T-helper 2 cell treated with Interferon-gamma antibody and Interleukin-4, amounts not matched to agents 5 μg/mL and 100 μg/mL, for 36 hours (primary cell): Measurements from ENCODE around the gene UNC5A.

ENCODE experiments used
- DNase-seq: peaks from one replicate; pipeline ENCODE4 v3.0.0; 2021; ENCODE audit warnings: low spot score
- H3K27ac Mint-ChIP-seq: one replicate; pipeline ENCODE4 v1.8.0; 2021; ENCODE audit warnings: mild to moderate bottlenecking, mixed read lengths
- H3K27me3 Mint-ChIP-seq: one replicate; pipeline ENCODE4 v1.8.0; 2021; ENCODE audit warnings: low read depth, mixed read lengths
- H3K36me3 Mint-ChIP-seq: one replicate; pipeline ENCODE4 v1.8.0; 2021; ENCODE audit warnings: low read depth, mixed read lengths
- H3K4me1 Mint-ChIP-seq: one replicate; pipeline ENCODE4 v1.8.0; 2021; ENCODE audit warnings: low read depth, mixed read lengths
- H3K4me3 Mint-ChIP-seq: one replicate; pipeline ENCODE4 v1.8.0; 2022; ENCODE audit warnings: mild to moderate bottlenecking, moderate library complexity, mixed read lengths
- H3K9me3 Mint-ChIP-seq: one replicate; pipeline ENCODE4 v1.8.0; 2021; ENCODE audit warnings: mixed read lengths

UNC5A gene

GRCh38 chr5:176825957-176826356 is 15.6 kb downstream of the UNC5A start:
- no peak overlapping the region for H3K27ac Mint-ChIP-seq
- H3K4me1 Mint-ChIP-seq = no peaks in the 10 kb centered on the region
- H3K4me3 Mint-ChIP-seq = no peak overlapping the region
- peaks cover 2% of the 10 kb centered on the region for H3K27me3 Mint-ChIP-seq
- H3K36me3 Mint-ChIP-seq = no peaks in the 10 kb centered on the region
- no peaks in the 10 kb centered on the region for H3K9me3 Mint-ChIP-seq
- DNase-seq = no peak

GRCh38 chr5:176827736-176828414 is 17.5 kb downstream of the UNC5A start:
- H3K36me3 Mint-ChIP-seq = no peaks in the 10 kb centered on the region
- no peaks in the 10 kb centered on the region for H3K27me3 Mint-ChIP-seq
- H3K4me3 Mint-ChIP-seq = no peak overlapping the region
- no peak for DNase-seq
- H3K27ac Mint-ChIP-seq = no peak overlapping the region
- no peaks in the 10 kb centered on the region for H3K4me1 Mint-ChIP-seq
- no peaks in the 10 kb centered on the region for H3K9me3 Mint-ChIP-seq

- Mint-ChIP-seq H3K27ac (no peak overlapping the region), H3K9me3 (no peaks in the 10 kb centered on the region), H3K4me3 (no peak overlapping the region), H3K36me3 (no peaks in the 10 kb centered on the region), H3K27me3 (no peaks in the 10 kb centered on the region), H3K4me1 (no peaks in the 10 kb centered on the region)
- DNase-seq = no peak
These were observed 19.0 kb downstream of the UNC5A start for GRCh38 chr5:176829320-176829719.

- Mint-ChIP-seq H3K27ac (no peak overlapping the region), H3K4me3 (no peak overlapping the region), H3K27me3 (no peaks in the 10 kb centered on the region), H3K36me3 (no peaks in the 10 kb centered on the region), H3K4me1 (no peaks in the 10 kb centered on the region), H3K9me3 (no peaks in the 10 kb centered on the region)
- no peak for DNase-seq
These were observed 20.1 kb downstream of the UNC5A start for GRCh38 chr5:176830422-176830994.

- H3K27ac Mint-ChIP-seq = no peak overlapping the region
- no peak overlapping the region for H3K4me3 Mint-ChIP-seq
- no peaks in the 10 kb centered on the region for H3K4me1 Mint-ChIP-seq
- no peak for DNase-seq
- H3K27me3 Mint-ChIP-seq = no peaks in the 10 kb centered on the region
- no peaks in the 10 kb centered on the region for H3K36me3 Mint-ChIP-seq
- H3K9me3 Mint-ChIP-seq = no peaks in the 10 kb centered on the region
These were observed 20.6 kb downstream of the UNC5A start for GRCh38 chr5:176830995-176831423.

- no peak for DNase-seq
- H3K27ac Mint-ChIP-seq = no peak overlapping the region
- no peaks in the 10 kb centered on the region for H3K9me3 Mint-ChIP-seq
- no peaks in the 10 kb centered on the region for H3K27me3 Mint-ChIP-seq
- H3K36me3 Mint-ChIP-seq = no peaks in the 10 kb centered on the region
- H3K4me3 Mint-ChIP-seq = no peak overlapping the region
- H3K4me1 Mint-ChIP-seq = no peaks in the 10 kb centered on the region
These were observed 21.1 kb downstream of the UNC5A start for GRCh38 chr5:176831425-176831824.

- Mint-ChIP-seq H3K27me3 (no peaks in the 10 kb centered on the region), H3K4me1 (no peaks in the 10 kb centered on the region), H3K4me3 (no peak overlapping the region), H3K27ac (no peak overlapping the region), H3K36me3 (no peaks in the 10 kb centered on the region), H3K9me3 (no peaks in the 10 kb centered on the region)
- DNase-seq = no peak
These were observed 21.8 kb downstream of the UNC5A start for GRCh38 chr5:176832162-176832561.

GRCh38 chr5:176833286-176833685 is 22.9 kb downstream of the UNC5A start:
- H3K4me3 Mint-ChIP-seq = no peak overlapping the region
- H3K27me3 Mint-ChIP-seq = no peaks in the 10 kb centered on the region
- no peak for DNase-seq
- no peaks in the 10 kb centered on the region for H3K36me3 Mint-ChIP-seq
- no peaks in the 10 kb centered on the region for H3K9me3 Mint-ChIP-seq
- H3K4me1 Mint-ChIP-seq = no peaks in the 10 kb centered on the region
- no peak overlapping the region for H3K27ac Mint-ChIP-seq

- H3K9me3 Mint-ChIP-seq = no peaks in the 10 kb centered on the region
- H3K4me3 Mint-ChIP-seq = no peak overlapping the region
- no peak for DNase-seq
- no peaks in the 10 kb centered on the region for H3K4me1 Mint-ChIP-seq
- H3K27me3 Mint-ChIP-seq = no peaks in the 10 kb centered on the region
- no peak overlapping the region for H3K27ac Mint-ChIP-seq
- no peaks in the 10 kb centered on the region for H3K36me3 Mint-ChIP-seq
These were observed 25.6 kb downstream of the UNC5A start for GRCh38 chr5:176835918-176836317.

GRCh38 chr5:176836811-176837706 is 26.7 kb downstream of the UNC5A start:
- DNase-seq = no peak
- no peak overlapping the region for H3K4me3 Mint-ChIP-seq
- no peaks in the 10 kb centered on the region for H3K4me1 Mint-ChIP-seq
- no peaks in the 10 kb centered on the region for H3K9me3 Mint-ChIP-seq
- no peaks in the 10 kb centered on the region for H3K36me3 Mint-ChIP-seq
- H3K27ac Mint-ChIP-seq = no peak overlapping the region
- H3K27me3 Mint-ChIP-seq = no peaks in the 10 kb centered on the region

GRCh38 chr5:176837707-176838115 is 27.4 kb downstream of the UNC5A start:
- no peak overlapping the region for H3K27ac Mint-ChIP-seq
- DNase-seq = peak; percentile 73
- H3K36me3 Mint-ChIP-seq = no peaks in the 10 kb centered on the region
- no peak overlapping the region for H3K4me3 Mint-ChIP-seq
- H3K9me3 Mint-ChIP-seq = no peaks in the 10 kb centered on the region
- no peaks in the 10 kb centered on the region for H3K4me1 Mint-ChIP-seq
- H3K27me3 Mint-ChIP-seq = no peaks in the 10 kb centered on the region

- Mint-ChIP-seq H3K27me3 (peaks cover 7% of the 10 kb centered on the region), H3K4me1 (no peaks in the 10 kb centered on the region), H3K9me3 (no peaks in the 10 kb centered on the region), H3K27ac (no peak overlapping the region), H3K4me3 (no peak overlapping the region), H3K36me3 (no peaks in the 10 kb centered on the region)
- DNase-seq = no peak
These were observed 33.3 kb downstream of the UNC5A start for GRCh38 chr5:176843673-176844072.

- H3K4me3 Mint-ChIP-seq = no peak overlapping the region
- H3K27ac Mint-ChIP-seq = no peak overlapping the region
- DNase-seq = no peak
- no peaks in the 10 kb centered on the region for H3K36me3 Mint-ChIP-seq
- no peaks in the 10 kb centered on the region for H3K4me1 Mint-ChIP-seq
- peaks cover 7% of the 10 kb centered on the region for H3K27me3 Mint-ChIP-seq
- no peaks in the 10 kb centered on the region for H3K9me3 Mint-ChIP-seq
These were observed 33.9 kb downstream of the UNC5A start for GRCh38 chr5:176844281-176844680.

- DNase-seq = no peak
- Mint-ChIP-seq H3K36me3 (no peaks in the 10 kb centered on the region), H3K4me3 (no peak overlapping the region), H3K9me3 (no peaks in the 10 kb centered on the region), H3K4me1 (no peaks in the 10 kb centered on the region), H3K27ac (no peak overlapping the region), H3K27me3 (peaks cover 7% of the 10 kb centered on the region)
These were observed 34.5 kb downstream of the UNC5A start for GRCh38 chr5:176844706-176845391.
